NCI-H2081 treated with DMSO at 0.1 percent for 48 hours (cell line): ENCODE results near the gene PDK1.
"Not testable (repeated sequence)": the region's sequence is repeated elsewhere in the genome, so short reads cannot be mapped to it uniquely, and the experiment has no call there.

Source experiments
- DNase-seq: peaks from one replicate; lab custom pipeline; 2025; lab: John Stamatoyannopoulos, UW

Gene PDK1

GRCh38 chr2:172552547-172553291 lies 3.2 kb upstream of the PDK1 start:
- no peak for DNase-seq

DNA sequence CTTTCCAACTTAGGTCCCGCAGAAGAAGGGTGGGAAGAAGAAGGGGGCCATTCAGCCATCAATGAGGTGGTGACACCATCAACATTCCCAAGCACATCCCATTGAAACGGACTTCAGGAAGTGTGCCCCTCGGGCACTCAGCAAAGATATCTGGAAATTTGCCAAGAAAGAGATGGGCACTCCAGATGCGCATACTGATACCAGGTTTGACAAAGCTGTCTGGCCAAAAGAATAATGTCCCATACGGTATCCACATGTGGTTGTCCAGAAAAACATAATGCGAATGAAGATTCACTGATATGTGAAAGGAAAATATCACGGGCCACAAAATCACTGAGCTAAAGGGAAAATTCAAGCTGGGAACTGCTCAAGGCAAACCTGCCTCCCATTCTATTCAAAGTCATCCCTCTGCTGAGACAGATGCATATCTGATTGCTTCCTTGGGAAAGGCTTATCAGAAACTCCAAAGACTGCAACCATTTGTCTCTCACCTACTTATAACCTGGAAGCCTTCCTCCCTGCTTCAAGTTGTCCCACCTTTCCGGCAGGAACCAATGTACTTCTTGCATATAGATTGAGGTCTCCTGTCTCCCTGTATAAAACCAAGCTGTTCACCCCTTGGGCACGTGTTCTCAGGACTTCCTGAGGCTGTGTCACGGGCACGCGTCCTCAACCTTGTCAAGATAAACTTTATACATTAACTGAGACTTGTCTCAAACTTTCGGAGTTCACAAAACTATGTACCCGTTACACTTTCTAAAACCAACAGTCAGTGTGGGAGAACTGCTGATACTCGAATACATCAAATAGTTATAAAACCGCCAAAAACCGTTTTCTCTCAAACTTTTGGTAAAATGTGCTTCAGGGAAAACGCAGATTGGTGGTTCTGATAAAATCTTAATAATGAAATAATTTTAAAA lies 1.3 kb upstream of the PDK1 start:
- no peak for DNase-seq

- no peak for DNase-seq
Measured at GRCh38 chr2:172555272-172555521, 693 bp upstream of the PDK1 start.

GRCh38 chr2:172556284-172557033 lies 569 bp downstream of the PDK1 start:
- DNase-seq = no peak

GRCh38 chr2:172558372-172558771 lies 2.5 kb downstream of the PDK1 start:
- DNase-seq = no peak

- no peak for DNase-seq
Measured at GRCh38 chr2:172560721-172561120, 4.8 kb downstream of the PDK1 start.

DNA sequence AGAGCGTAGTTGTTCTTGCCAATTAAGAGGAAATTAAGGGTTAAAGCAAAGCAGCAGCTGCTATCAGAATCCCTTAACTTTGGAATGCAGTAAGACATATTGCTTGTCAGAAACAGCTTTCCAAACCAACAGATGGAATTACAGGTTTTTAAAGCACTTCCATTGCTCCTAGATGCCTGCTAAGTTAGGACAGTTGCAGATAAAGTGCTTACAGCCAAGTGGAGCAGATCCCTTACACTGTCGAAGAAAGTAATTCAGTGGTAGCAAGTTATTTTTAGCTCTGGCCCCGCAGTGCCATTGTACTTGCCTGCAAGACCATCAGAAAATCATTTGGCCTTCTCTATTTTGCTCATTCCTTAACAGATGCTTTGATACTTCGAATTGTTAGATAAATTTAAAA lies 5.4 kb downstream of the PDK1 start:
- no peak for DNase-seq

GRCh38 chr2:172562298-172562697 lies 6.4 kb downstream of the PDK1 start:
- DNase-seq = no peak

GRCh38 chr2:172564376-172564775 lies 8.5 kb downstream of the PDK1 start:
- DNase-seq = no peak

- no peak for DNase-seq
Measured at GRCh38 chr2:172571245-172571644, 15.4 kb downstream of the PDK1 start.

- DNase-seq = no peak
Measured at GRCh38 chr2:172572981-172573380, 17.1 kb downstream of the PDK1 start.

DNA sequence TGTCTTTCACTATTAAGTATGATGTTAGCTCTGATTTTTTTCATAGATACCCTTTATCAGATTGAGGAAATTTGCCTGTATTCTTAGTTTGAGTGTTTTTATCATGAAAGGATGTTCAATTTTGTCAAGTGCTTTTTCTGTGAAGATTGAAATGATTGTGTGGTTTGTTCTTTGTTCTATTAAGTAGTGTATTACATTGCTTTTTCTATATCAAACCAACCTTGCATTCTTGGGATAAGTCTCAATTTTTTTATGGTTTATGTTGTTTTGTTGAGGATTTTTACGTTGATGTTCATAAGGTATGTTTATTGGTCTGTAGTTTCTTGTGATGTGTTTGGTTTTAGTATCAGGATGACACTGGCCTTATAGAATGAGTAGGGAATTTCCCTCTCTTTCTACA lies 19.1 kb downstream of the PDK1 start:
- no peak for DNase-seq

- no peak for DNase-seq
Measured at GRCh38 chr2:172578054-172578453, 22.2 kb downstream of the PDK1 start.

- DNase-seq = no peak
Measured at GRCh38 chr2:172578860-172579512, 23.1 kb downstream of the PDK1 start.

- no peak for DNase-seq
Measured at GRCh38 chr2:172580544-172580943, 24.7 kb downstream of the PDK1 start.

- DNase-seq = no peak
Measured at GRCh38 chr2:172582656-172583055, 26.8 kb downstream of the PDK1 start.

GRCh38 chr2:172586245-172586891 lies 30.5 kb downstream of the PDK1 start:
- no peak for DNase-seq

- not testable (repeated sequence) for DNase-seq
Measured at GRCh38 chr2:172587231-172587630, 31.3 kb downstream of the PDK1 start.

- DNase-seq = no peak
Measured at GRCh38 chr2:172588931-172589330, 33.0 kb downstream of the PDK1 start.

DNA sequence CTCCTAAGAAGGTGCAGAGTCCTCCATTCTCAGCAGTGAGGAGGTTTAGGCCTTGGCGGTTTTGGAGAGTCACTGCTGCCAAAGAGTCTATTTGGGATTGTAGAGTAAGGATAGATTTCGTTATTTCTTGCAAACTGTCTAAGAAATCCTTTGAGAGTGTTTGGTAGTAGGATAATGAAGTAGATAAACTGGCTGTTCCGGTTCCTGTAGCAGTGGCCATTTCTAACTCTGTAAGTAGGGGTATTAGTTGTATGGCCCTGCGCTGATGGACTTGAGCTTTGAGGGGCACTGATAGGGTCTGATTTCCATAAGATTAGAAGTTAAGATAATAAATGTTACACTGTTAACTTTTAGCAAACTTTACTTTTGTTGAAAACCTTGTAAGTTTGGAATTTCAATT lies 35.5 kb downstream of the PDK1 start:
- DNase-seq = not testable (repeated sequence)

DNA sequence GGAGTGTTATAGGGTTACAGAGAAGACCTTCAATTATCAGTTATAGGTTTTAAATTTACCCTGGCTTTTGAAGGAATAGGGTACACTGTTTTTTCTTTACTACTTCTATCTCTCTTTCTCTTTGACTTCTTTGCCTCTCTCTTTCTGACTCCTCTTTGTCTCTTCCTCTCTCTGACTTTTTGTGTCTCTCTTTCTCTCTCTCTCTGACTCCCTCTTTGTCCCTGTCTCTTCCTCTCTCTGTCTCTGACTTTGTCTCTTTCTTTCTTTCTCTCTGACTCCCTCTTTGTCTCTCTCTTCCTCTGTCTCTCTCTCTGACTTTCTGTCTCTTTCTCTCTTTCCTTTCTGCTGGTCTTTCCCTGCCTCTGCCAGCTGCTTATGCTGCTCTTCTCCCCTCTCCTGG lies 36.3 kb downstream of the PDK1 start:
- not testable (repeated sequence) for DNase-seq

DNA sequence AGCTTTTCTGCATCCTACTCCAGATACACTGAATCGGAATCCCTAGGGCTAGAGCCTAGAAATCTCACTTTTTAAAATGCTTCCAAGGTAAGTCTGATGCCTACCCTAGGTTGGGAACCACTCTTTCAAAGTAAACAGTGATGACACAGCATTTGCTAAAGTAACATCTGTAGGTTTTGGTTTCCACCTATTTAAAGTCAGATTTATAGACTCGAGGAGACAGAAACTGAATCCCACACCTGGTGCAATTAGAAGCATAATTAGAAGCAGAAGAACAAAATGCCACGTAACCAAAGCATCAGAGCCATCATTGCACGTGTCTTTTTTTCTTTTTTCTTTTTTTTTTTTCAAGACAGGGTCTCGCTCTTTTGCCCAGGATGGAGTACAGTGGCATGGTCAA lies 40.9 kb downstream of the PDK1 start:
- no peak for DNase-seq
